IMR-90 (cell line): ENCODE measurements around the gene ARHGEF16. TPM values are rescaled to one million over a fixed set of nuclear protein-coding genes. Genes with fewer than 3 reads are reported as not detected.

ENCODE experiments used
- ATAC-seq: fragments of 200-7000 bp; cut with Tn5 transposase; 2 replicates; pipeline ENCODE4 v1.9.1; 2020; ENCODE audit warnings: low read depth, mild to moderate bottlenecking, moderate library complexity
- BruUV-seq: library from RNA; stranded (reverse); fragments of 400-500 nt; replicated peaks from 2 replicates; lab custom pipeline; 2021; lab: Mats Ljungman, UMichigan
- CTCF ChIA-PET: fragments of 300-600 bp; formaldehyde crosslinking; extraction: SDS; loops from one replicate; lab custom pipeline; 2021; ENCODE audit warnings: antibody characterized with exemption; lab: Yijun Ruan, JAX
- POLR2A ChIA-PET: fragments of 300-600 bp; sonication (Branson Sonifier 250); formaldehyde crosslinking; loops from one replicate; lab custom pipeline; 2022; ENCODE audit warnings: antibody characterized with exemption; ENCODE audit not compliant: unreplicated experiment; lab: Charles Lee
- DNase-seq: peaks from one replicate; pipeline ENCODE4 v3.0.0; 2013
- H2AFZ ChIP-seq: replicated peaks from 2 replicates; pipeline ENCODE3; 2013; ENCODE audit warnings: low read length, mild to moderate bottlenecking; ENCODE audit not compliant: poor library complexity
- H2AK5ac ChIP-seq: 2 replicates; pipeline ENCODE4 v1.6.1; 2013; ENCODE audit warnings: low read depth, low read length, inconsistent platforms
- H2AK9ac ChIP-seq: replicated peaks from 2 replicates; pipeline ENCODE3; 2013; ENCODE audit warnings: mild to moderate bottlenecking, low read depth, low read length, moderate library complexity; ENCODE audit not compliant: poor library complexity
- H2BK120ac ChIP-seq: 2 replicates; pipeline ENCODE4 v1.6.1; 2013; ENCODE audit warnings: low read depth, low read length, inconsistent platforms
- H2BK15ac ChIP-seq: 3 replicates; pipeline ENCODE4 v1.6.1; 2013; ENCODE audit warnings: low read depth, low read length, inconsistent platforms
- H2BK20ac ChIP-seq: 2 replicates; pipeline ENCODE4 v1.6.1; 2013; ENCODE audit warnings: low read depth, mild to moderate bottlenecking, inconsistent platforms, low read length, moderate library complexity
- H2BK5ac ChIP-seq: 2 replicates; pipeline ENCODE4 v1.6.1; 2013; ENCODE audit warnings: mild to moderate bottlenecking, low read depth, low read length, inconsistent platforms; ENCODE audit not compliant: poor library complexity, severe bottlenecking
- H3K14ac ChIP-seq: replicated peaks from 2 replicates; pipeline ENCODE4 v1.6.1; 2013; ENCODE audit warnings: low read depth, low read length, inconsistent platforms
- H3K18ac ChIP-seq: 2 replicates; pipeline ENCODE4 v1.6.1; 2013; ENCODE audit warnings: low read depth, low read length, control low read depth
- H3K23ac ChIP-seq: 2 replicates; pipeline ENCODE4 v1.6.1; 2013; ENCODE audit warnings: low read depth, low read length, inconsistent platforms
- H3K27ac ChIP-seq: 2 replicates; pipeline ENCODE4 v1.5.1; 2013; ENCODE audit warnings: mild to moderate bottlenecking, control low read depth, low read length; ENCODE audit not compliant: insufficient read depth
- H3K27me3 ChIP-seq: 2 replicates; pipeline ENCODE4 v1.6.1; 2013; ENCODE audit warnings: low read length; ENCODE audit not compliant: control insufficient read depth, insufficient read depth
- H3K36me3 ChIP-seq: 2 replicates; pipeline ENCODE4 v1.6.1; 2013; ENCODE audit warnings: low read length, mixed read lengths; ENCODE audit not compliant: control insufficient read depth, insufficient read depth
- H3K4ac ChIP-seq: 2 replicates; pipeline ENCODE4 v1.6.1; 2013; ENCODE audit warnings: low read depth, low read length, inconsistent platforms
- H3K4me1 ChIP-seq: 2 replicates; pipeline ENCODE4 v1.6.1; 2013; ENCODE audit warnings: low read length, mixed read lengths; ENCODE audit not compliant: control insufficient read depth, insufficient read depth
- H3K4me2 ChIP-seq: 2 replicates; pipeline ENCODE4 v1.6.1; 2013; ENCODE audit warnings: low read depth, mild to moderate bottlenecking, control low read depth, low read length, moderate library complexity
- H3K4me3 ChIP-seq: 2 replicates; pipeline ENCODE4 v1.5.1; 2013; ENCODE audit warnings: low read depth, mild to moderate bottlenecking, control low read depth, low read length, moderate library complexity; ENCODE audit not compliant: insufficient read depth
- H3K56ac ChIP-seq: 2 replicates; pipeline ENCODE4 v1.6.1; 2013; ENCODE audit warnings: low read length, inconsistent platforms; ENCODE audit not compliant: insufficient read depth; ENCODE audit errors: extremely low read depth
- H3K79me1 ChIP-seq, 2 experiments: 2 replicates each; pipeline ENCODE4 v1.6.1; 2013; ENCODE audit warnings: low read length in 2 of 2, inconsistent platforms in 1 of 2, low read depth in 1 of 2
- H3K9ac ChIP-seq: 2 replicates; pipeline ENCODE4 v1.6.1; 2013; ENCODE audit warnings: low read depth, low read length, control low read depth
- H3K9me1 ChIP-seq: 2 replicates; pipeline ENCODE4 v1.6.1; 2013; ENCODE audit warnings: low read length, inconsistent platforms; ENCODE audit not compliant: insufficient read depth
- H3K9me3 ChIP-seq: 2 replicates; pipeline ENCODE4 v1.6.1; 2013; ENCODE audit warnings: low read length; ENCODE audit not compliant: control insufficient read depth, insufficient read depth
- H4K20me1 ChIP-seq: 2 replicates; pipeline ENCODE4 v1.6.1; 2013; ENCODE audit warnings: low read length, inconsistent platforms; ENCODE audit not compliant: insufficient read depth
- H4K5ac ChIP-seq: 2 replicates; pipeline ENCODE4 v1.6.1; 2013; ENCODE audit warnings: mild to moderate bottlenecking, low read depth, low read length, control low read depth
- H4K8ac ChIP-seq, 2 experiments: 2 replicates each; pipeline ENCODE4 v1.6.1; 2013; ENCODE audit warnings: low read depth in 2 of 2, low read length in 2 of 2, control low read depth in 1 of 2, inconsistent platforms in 1 of 2
- H4K91ac ChIP-seq: 2 replicates; pipeline ENCODE4 v1.6.1; 2013; ENCODE audit warnings: low read depth, low read length, inconsistent platforms; ENCODE audit not compliant: insufficient read depth
- BHLHE40 ChIP-seq: fragments of 150-350 bp; IDR thresholded peaks from 2 replicates; pipeline ENCODE4 v1.6.1; 2016; ENCODE audit warnings: mild to moderate bottlenecking, low read depth, low read length
- CHD1 ChIP-seq: IDR thresholded peaks from 2 replicates; pipeline ENCODE4 v1.6.1; 2012; ENCODE audit warnings: low read depth, low read length, improper control_type of control experiment
- CTCF ChIP-seq: conservative IDR thresholded peaks from 2 replicates; pipeline ENCODE4 v1.5.1; 2012; ENCODE audit warnings: mild to moderate bottlenecking, low read depth, low read length, improper control_type of control experiment
- ELK1 ChIP-seq: fragments of 150-350 bp; IDR thresholded peaks from 2 replicates; pipeline ENCODE4 v1.6.1; 2016; ENCODE audit warnings: low read depth, mild to moderate bottlenecking, low read length, moderate library complexity, borderline replicate concordance
- FOS ChIP-seq: fragments of 150-350 bp; IDR thresholded peaks from 2 replicates; pipeline ENCODE4 v1.6.1; 2016; ENCODE audit warnings: low read depth, low read length
- MAFK ChIP-seq: IDR thresholded peaks from 2 replicates; pipeline ENCODE4 v1.6.1; 2012; ENCODE audit warnings: low read depth, low read length, improper control_type of control experiment
- MAZ ChIP-seq: IDR thresholded peaks from 2 replicates; pipeline ENCODE4 v1.6.1; 2012; ENCODE audit warnings: low read depth, mild to moderate bottlenecking, low read length, improper control_type of control experiment, moderate library complexity, borderline replicate concordance
- MXI1 ChIP-seq: IDR thresholded peaks from 2 replicates; pipeline ENCODE4 v1.6.1; 2012; ENCODE audit warnings: low read depth, mild to moderate bottlenecking, low read length, moderate library complexity, borderline replicate concordance
- NFE2L2 ChIP-seq: fragments of 150-350 bp; IDR thresholded peaks from 2 replicates; pipeline ENCODE4 v1.6.1; 2016; ENCODE audit warnings: low read depth, mild to moderate bottlenecking, low read length
- POLR2A ChIP-seq: IDR thresholded peaks from 2 replicates; pipeline ENCODE4 v1.6.1; 2012; ENCODE audit warnings: mild to moderate bottlenecking, low read depth, low read length
- RAD21 ChIP-seq: IDR thresholded peaks from 2 replicates; pipeline ENCODE4 v1.6.1; 2012; ENCODE audit warnings: low read length, improper control_type of control experiment
- RCOR1 ChIP-seq: IDR thresholded peaks from 2 replicates; pipeline ENCODE4 v1.6.1; 2012; ENCODE audit warnings: mild to moderate bottlenecking, low read length, improper control_type of control experiment; ENCODE audit not compliant: insufficient replicate concordance
- RFX5 ChIP-seq: IDR thresholded peaks from 2 replicates; pipeline ENCODE4 v1.8.0; 2012; ENCODE audit warnings: low read depth, mild to moderate bottlenecking, low read length, moderate library complexity
- SMC3 ChIP-seq: fragments of 150-350 bp; IDR thresholded peaks from 2 replicates; pipeline ENCODE4 v1.6.1; 2016; ENCODE audit warnings: low read depth, mild to moderate bottlenecking, antibody characterized with exemption, low read length, moderate library complexity
- WGBS, 2 experiments: methylation state at CpG; one replicate each; pipeline versions ENCODE4 v1.1.5 to v1.1.7; 2013; ENCODE audit warnings: missing lambda C conversion rate in 2 of 2; ENCODE audit not compliant: insufficient read length in 1 of 2; ENCODE audit errors: extremely low coverage in 2 of 2; 5-methylcytosine and 5-hydroxymethylcytosine counted together
- dilution Hi-C: fragments of 300-500 bp; cut with HindIII; formaldehyde crosslinking; loops from one replicate; pipeline ENCODE4 v1.14.3; 2018; ENCODE audit warnings: low sequenced_read_pairs; ENCODE audit not compliant: unreplicated experiment
- in situ Hi-C: fragments of 300-500 bp; cut with MboI; formaldehyde crosslinking; loops from 3 replicates; pipeline ENCODE4 v1.14.3; 2019; ENCODE audit warnings: low sequenced_read_pairs, inconsistent platforms, mixed read lengths
- intact Hi-C: fragments of 100-400 bp; cut with micrococcal nuclease; formaldehyde crosslinking; loops from 2 replicates; pipeline ENCODE4 v1.10.0; 2022
- polyA plus RNA-seq, 3 experiments: library from polyadenylated mRNA; depleted of rRNA; stranded (reverse); fragments of >200 nt; gene quantifications; 2 replicates each; pipeline ENCODE4 v1.2.3, GENCODE V29; 2012; ENCODE audit warnings: low replicate concordance in 1 of 3
- total RNA-seq: library from RNA; depleted of rRNA; stranded (reverse); fragments of >200 nt; gene quantifications from 2 replicates; pipeline ENCODE4 v1.2.3, GENCODE V29; 2012
- TF ChIP-seq, protein P1 (sequence below): fragments of 150-350 bp; IDR thresholded peaks from 2 replicates; pipeline ENCODE4 v1.6.1; 2017; ENCODE audit warnings: mild to moderate bottlenecking, antibody characterized with exemption, low read length, low read depth

Gene ARHGEF16
- total and polyA plus RNA-seq, 2 of the 4 experiments (the other 2 are of a cell fraction): 0.18 to 0.39 TPM

GRCh38 chr1:3432306-3432705 lies 22.2 kb upstream of the ARHGEF16 start:
- Histone ChIP-seq H4K20me1 (no peaks in the 10 kb centered on the region), H3K79me1 (no peaks in the 10 kb centered on the region), H2AK5ac (no peak overlapping the region), H3K18ac (no peak overlapping the region), H3K27ac (no peak overlapping the region), H4K8ac (no peak overlapping the region), H3K9me3 (0 out of 2 replicates have a peak, but pooled peaks cover under 1% of the 10 kb centered on the region), H2BK120ac (no peak overlapping the region), H2AK9ac (no peak overlapping the region), H3K9ac (no peak overlapping the region), H3K4ac (no peak overlapping the region), H2BK15ac (no peak overlapping the region), H3K4me2 (no peak overlapping the region), H4K5ac (no peak overlapping the region), H3K4me3 (no peak overlapping the region), H3K4me1 (no peaks in the 10 kb centered on the region), H3K9me1 (no peaks in the 10 kb centered on the region), H3K56ac (no peak overlapping the region), H3K36me3 (no peaks in the 10 kb centered on the region), H2BK20ac (no peak overlapping the region), H2AFZ (no peak overlapping the region), H2BK5ac (no peak overlapping the region), H4K91ac (no peak overlapping the region), H3K27me3 (peaks cover 2% of the 10 kb centered on the region; the same call in 1 of the 2 replicates), H3K23ac (no peak overlapping the region), H3K14ac (no peak overlapping the region)
- intact Hi-C loops: no loop called here
- ChIA-PET POLR2A (no interaction called here), CTCF (no interaction called here)
- no peak for TF ChIP-seq RFX5
- no peak for TF ChIP-seq CTCF
- TF ChIP-seq NFE2L2: no peak
- TF ChIP-seq MXI1: no peak
- TF ChIP-seq, protein P1, sequence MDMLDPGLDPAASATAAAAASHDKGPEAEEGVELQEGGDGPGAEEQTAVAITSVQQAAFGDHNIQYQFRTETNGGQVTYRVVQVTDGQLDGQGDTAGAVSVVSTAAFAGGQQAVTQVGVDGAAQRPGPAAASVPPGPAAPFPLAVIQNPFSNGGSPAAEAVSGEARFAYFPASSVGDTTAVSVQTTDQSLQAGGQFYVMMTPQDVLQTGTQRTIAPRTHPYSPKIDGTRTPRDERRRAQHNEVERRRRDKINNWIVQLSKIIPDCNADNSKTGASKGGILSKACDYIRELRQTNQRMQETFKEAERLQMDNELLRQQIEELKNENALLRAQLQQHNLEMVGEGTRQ: no peak
- no peak for TF ChIP-seq MAFK
- no peak for TF ChIP-seq BHLHE40
- TF ChIP-seq RAD21: no peak
- no peak for TF ChIP-seq POLR2A
- no peak for TF ChIP-seq SMC3
- TF ChIP-seq CHD1: no peak
- no peak for TF ChIP-seq RCOR1
- no peak for TF ChIP-seq FOS
- TF ChIP-seq MAZ: no peak
- TF ChIP-seq ELK1: no peak
- ATAC-seq (no peak), DNase-seq (no peak)
- dilution Hi-C loops: no loop called here
- BruUV-seq: no TSS peak
- 31% methylated on average over 7 of the region's 15 CpGs; no CpG with 5 or more reads in 1 of the 2 experiments for WGBS, 2 experiments
- in situ Hi-C loops: no loop called here
